HepG2 (cell line): ENCODE results near the gene GABRR3. TPM values are rescaled to one million over a fixed set of nuclear protein-coding genes. Genes with fewer than 3 reads are reported as not detected.

Source experiments
- ATAC-seq: fragments of 200-7000 bp; cut with Tn5 transposase; 3 replicates; pipeline ENCODE4 v1.9.1; 2020; ENCODE audit warnings: mild to moderate bottlenecking, moderate library complexity
- BruUV-seq: library from RNA; stranded (reverse); fragments of 400-500 nt; replicated peaks from 2 replicates; lab custom pipeline; 2021; lab: Mats Ljungman, UMichigan
- CTCF ChIA-PET: fragments of 300-600 bp; formaldehyde crosslinking; extraction: SDS; loops from one replicate; lab custom pipeline; 2021; ENCODE audit warnings: low total read pairs, inconsistent platforms, low intra/inter-chr PET ratio; lab: Yijun Ruan, JAX
- POLR2A ChIA-PET: fragments of 350-600 bp; sonication (Branson Sonifier 250); formaldehyde crosslinking; loops from one replicate; lab custom pipeline; 2020; ENCODE audit warnings: antibody characterized with exemption, inconsistent platforms; lab: Yijun Ruan, JAX
- DNase-seq: peaks from one replicate; pipeline ENCODE4 v3.0.0-alpha.2; 2015; ENCODE audit warnings: low spot score
- FAIRE-seq: peaks from 3 replicates; lab custom pipeline; 2011; peaks lifted over from hg19 to GRCh38; lab: Jason Lieb, UNC
- H2AFZ ChIP-seq: one replicate; pipeline ENCODE4 v1.6.1; 2011; ENCODE audit warnings: low read length, inconsistent platforms
- H3K27ac ChIP-seq: fragments of 300-600 bp; 3 replicates; pipeline ENCODE4 v1.8.0; 2011; ENCODE audit warnings: mixed run types, mild to moderate bottlenecking, mixed read lengths, low read length, inconsistent platforms; ENCODE audit not compliant: insufficient read depth; ENCODE audit errors: extremely low read length
- H3K27me3 ChIP-seq, 2 experiments: fragments of 200-600 bp in 1 of 2; 2 replicates in 1 of 2; 3 replicates in 1 of 2; pipeline versions ENCODE4 v1.6.0 to v1.8.0; 2011; ENCODE audit warnings: low read length in 2 of 2, mild to moderate bottlenecking in 2 of 2, moderate library complexity in 2 of 2, inconsistent platforms in 1 of 2; ENCODE audit not compliant: insufficient read depth in 2 of 2, control insufficient read depth in 1 of 2
- H3K36me3 ChIP-seq, 2 experiments: fragments of 200-600 bp in 1 of 2; replicated peaks in 1 of 2; 2 replicates in 1 of 2; 3 replicates in 1 of 2; pipeline versions ENCODE4 v1.5.1 to v1.8.0; 2011; ENCODE audit warnings: low read length in 2 of 2, inconsistent platforms in 1 of 2; ENCODE audit not compliant: insufficient read depth in 2 of 2, control insufficient read depth in 1 of 2
- H3K4me1 ChIP-seq: 2 replicates; pipeline ENCODE4 v1.5.1; 2012; ENCODE audit warnings: low read length, inconsistent platforms; ENCODE audit not compliant: insufficient read depth
- H3K4me2 ChIP-seq: 2 replicates; pipeline ENCODE4 v1.6.0; 2011; ENCODE audit warnings: low read depth, low read length, inconsistent platforms
- H3K4me3 ChIP-seq, 3 experiments: fragments of 200-600 bp in 1 of 3; sonication (generic), shearing (Covaris generic) in 1 of 3; replicated peaks in 1 of 3; 2 replicates each; pipeline ENCODE4 v1.5.1; 2011 to 2016; ENCODE audit warnings: low read length in 3 of 3, inconsistent platforms in 2 of 3, low read depth in 2 of 3, mild to moderate bottlenecking in 2 of 3, control low read depth in 1 of 3, mixed read lengths in 1 of 3; ENCODE audit not compliant: insufficient read depth in 1 of 3
- H3K79me2 ChIP-seq: one replicate; pipeline ENCODE4 v1.6.1; 2011; ENCODE audit warnings: low read length, inconsistent platforms; ENCODE audit not compliant: insufficient read depth
- H3K9ac ChIP-seq: 2 replicates; pipeline ENCODE4 v1.6.0; 2011; ENCODE audit warnings: mild to moderate bottlenecking, low read depth, low read length, inconsistent platforms; ENCODE audit not compliant: insufficient read depth
- H3K9me3 ChIP-seq: 2 replicates; pipeline ENCODE4 v1.5.1; 2012; ENCODE audit warnings: mild to moderate bottlenecking, low read length
- H4K20me1 ChIP-seq: 2 replicates; pipeline ENCODE4 v1.6.0; 2011; ENCODE audit warnings: inconsistent platforms, mild to moderate bottlenecking, low read length, moderate library complexity; ENCODE audit not compliant: insufficient read depth
- HMGXB4 ChIP-seq, 2 experiments: sonication (generic) in 1 of 2; formaldehyde crosslinking in 1 of 2; IDR thresholded peaks; 2 replicates each; pipeline versions ENCODE4 v1.4.0 to v1.6.1; 2018 to 2020; ENCODE audit warnings: missing genetic modification reagents in 2 of 2, borderline replicate concordance in 1 of 2, low read depth in 1 of 2, mild to moderate bottlenecking in 1 of 2, missing biosample characterization in 1 of 2
- POLR2A ChIP-seq, 2 experiments: IDR thresholded peaks; 2 replicates each; pipeline ENCODE4 v1.6.1; 2011; ENCODE audit warnings: low read depth in 2 of 2, low read length in 2 of 2, mild to moderate bottlenecking in 1 of 2, moderate library complexity in 1 of 2; ENCODE audit not compliant: insufficient read depth in 1 of 2
- RAD51 ChIP-seq: fragments of 450-650 bp; IDR thresholded peaks from 2 replicates; pipeline ENCODE4 v1.6.1; 2016; ENCODE audit warnings: borderline replicate concordance
- SMARCC2 ChIP-seq: fragments of 450-650 bp; IDR thresholded peaks from 2 replicates; pipeline ENCODE4 v1.6.1; 2017; ENCODE audit warnings: antibody characterized with exemption, mild to moderate bottlenecking
- SNAPC5 ChIP-seq: sonication (generic); formaldehyde crosslinking; IDR thresholded peaks from 2 replicates; pipeline ENCODE4 v1.8.1; 2023; ENCODE audit warnings: mild to moderate bottlenecking, missing genetic modification reagents, borderline replicate concordance
- SYNCRIP ChIP-seq: fragments of 200-400 bp; formaldehyde crosslinking; IDR thresholded peaks from 2 replicates; pipeline ENCODE4 v1.6.1; 2018; ENCODE audit warnings: mild to moderate bottlenecking, low read depth, low read length; ENCODE audit not compliant: insufficient read depth
- ZFAT ChIP-seq: sonication (generic); formaldehyde crosslinking; conservative IDR thresholded peaks from 2 replicates; pipeline ENCODE4 v1.8.1; 2023; ENCODE audit warnings: missing genetic modification reagents, inconsistent platforms
- ZNF414 ChIP-seq: sonication (generic); formaldehyde crosslinking; IDR thresholded peaks from 2 replicates; pipeline ENCODE4 v1.5.0; 2020; ENCODE audit warnings: missing genetic modification reagents
- ZSCAN12 ChIP-seq: sonication (generic); formaldehyde crosslinking; IDR thresholded peaks from 2 replicates; pipeline ENCODE4 v1.9.0; 2021; ENCODE audit warnings: mild to moderate bottlenecking, missing genetic modification reagents
- WGBS: methylation state at CpG from one replicate; pipeline ENCODE4 v1.1.6; 2017; ENCODE audit warnings: low lambda C conversion rate; 5-methylcytosine and 5-hydroxymethylcytosine counted together
- in situ Hi-C: cut with HindIII; loops from 2 replicates; pipeline ENCODE4 v1.10.0; 2017; ENCODE audit warnings: low pct_unique_long_range_greater_than_20kb; ENCODE audit not compliant: extremely low pct_ligation_motif_present
- intact Hi-C: fragments of 100-400 bp; cut with micrococcal nuclease; formaldehyde crosslinking; loops from one replicate; pipeline ENCODE4 v1.10.0; 2022; ENCODE audit not compliant: unreplicated experiment
- polyA plus RNA-seq, 8 experiments: library from polyadenylated mRNA; depleted of rRNA in 3 of 8; stranded (reverse) in 7 of 8; unstranded in 1 of 8; fragments of >200 nt; fragmentation: Illumina TruSeq in 4 of 8; extraction: Trizol in 4 of 8; gene quantifications; 2 replicates each; pipeline versions ENCODE4 v1.2.1 to v1.2.3, GENCODE V29; 2011 to 2016; ENCODE audit warnings: low read depth in 4 of 8, missing spikeins in 1 of 8, mixed read lengths in 1 of 8; ENCODE audit not compliant: insufficient read depth in 1 of 8
- total RNA-seq, 5 experiments: library from RNA; depleted of rRNA; stranded (reverse); fragments of >200 nt; fragmentation: Illumina TruSeq; extraction: Trizol; gene quantifications; 2 replicates each; pipeline ENCODE4 v1.2.3, GENCODE V29; 2016; ENCODE audit warnings: low read depth in 1 of 5

GABRR3 gene
- total and polyA plus RNA-seq, 2 of the 13 experiments (the other 11 are each of a cell fraction or from before 2014, with no cell fraction given): 0.42 to 0.83 TPM

GRCh38 chr3:97957617-97958311 lies 77.4 kb downstream of the GABRR3 start:
- no peak overlapping the region for H3K27ac ChIP-seq
- no peak for TF ChIP-seq ZFAT (CRISPR knock-in tag)
- no peak for TF ChIP-seq ZSCAN12 (CRISPR knock-in tag)
- no peak for TF ChIP-seq SNAPC5 (CRISPR knock-in tag)
- TF ChIP-seq SMARCC2: no peak
- TF ChIP-seq RAD51: no peak
- no peak for TF ChIP-seq POLR2A (IDR thresholded peaks at IDR 0.05; ENCODE audit: insufficient read depth in 1 of 2, low read depth in 2 of 2, low read length in 2 of 2)
- no peak for TF ChIP-seq ZNF414 (CRISPR knock-in tag)
- no peak for TF ChIP-seq SYNCRIP
- no peak for TF ChIP-seq HMGXB4 (CRISPR knock-in tag; IDR thresholded peaks at IDR 0.05; ENCODE audit: borderline replicate concordance in 1 of 2, low read depth in 1 of 2)
- TF ChIP-seq, all 625 proteins: peak for 0
- ATAC-seq (no peak), DNase-seq (no peak), FAIRE-seq (no peak)
- 91% methylated on average over 8 of the region's 8 CpGs for WGBS
- Histone ChIP-seq H3K79me2 (peaks cover 7% of the 10 kb centered on the region), H3K4me1 (peaks cover under 1% of the 10 kb centered on the region; the same call in 1 of the 2 replicates), H3K9ac (no peak overlapping the region), H2AFZ (no peak overlapping the region), H3K9me3 (no peaks in the 10 kb centered on the region), H3K4me3 (no peak overlapping the region), H3K36me3 (peaks cover 22 to 76% of the 10 kb centered on the region in 2 experiments), H3K27me3 (no peaks in the 10 kb centered on the region), H3K4me2 (no peak overlapping the region), H4K20me1 (no peaks in the 10 kb centered on the region)
- BruUV-seq: no TSS peak
- ChIA-PET CTCF (no interaction called here), POLR2A (no interaction called here)
- intact Hi-C loops (no loop called here), in situ Hi-C loops (no loop called here)
